HG03280 (cell line): ENCODE results near the gene FBXL2.
"Not testable (repeated sequence)": the region's sequence is repeated elsewhere in the genome, so short reads cannot be mapped to it uniquely, and the experiment has no call there.

Source experiments
- ATAC-seq: cut with Tn5 transposase; IDR thresholded peaks from one replicate; pipeline ENCODE4 v1.9.1; 2021; ENCODE audit warnings: mild to moderate bottlenecking, moderate library complexity; ENCODE audit not compliant: unreplicated experiment

Gene FBXL2

GRCh38 chr3:33383951-33384350 is 106.7 kb downstream of the FBXL2 start:
- no peak for ATAC-seq

GRCh38 chr3:33385423-33385822 is 108.2 kb downstream of the FBXL2 start:
- no peak for ATAC-seq

GRCh38 chr3:33386631-33387030 is 109.4 kb downstream of the FBXL2 start:
- ATAC-seq: no peak

GRCh38 chr3:33388374-33389100 is 111.3 kb downstream of the FBXL2 start:
- ATAC-seq: no peak

GRCh38 chr3:33389908-33390307 is 112.7 kb downstream of the FBXL2 start:
- ATAC-seq: no peak

- no peak for ATAC-seq
Observed at GRCh38 chr3:33391255-33391995, 114.2 kb downstream of the FBXL2 start.

GRCh38 chr3:33392144-33392543 is 114.9 kb downstream of the FBXL2 start:
- no peak for ATAC-seq

- ATAC-seq: no peak
Observed at GRCh38 chr3:33392703-33393125, 115.5 kb downstream of the FBXL2 start.

GRCh38 chr3:33394403-33395054 is 117.3 kb downstream of the FBXL2 start:
- no peak for ATAC-seq

GRCh38 chr3:33395900-33396299 is 118.7 kb downstream of the FBXL2 start:
- ATAC-seq: no peak

- ATAC-seq: no peak
Observed at GRCh38 chr3:33398410-33398809, 121.2 kb downstream of the FBXL2 start.

- no peak for ATAC-seq
Observed at GRCh38 chr3:33401781-33402180, 124.5 kb downstream of the FBXL2 start.

GRCh38 chr3:33402936-33403335 is 125.7 kb downstream of the FBXL2 start:
- no peak for ATAC-seq

- ATAC-seq: no peak
Observed at GRCh38 chr3:33403756-33404155, 126.5 kb downstream of the FBXL2 start.

GRCh38 chr3:33410816-33411215 is 133.6 kb downstream of the FBXL2 start:
- not testable (repeated sequence) for ATAC-seq

GRCh38 chr3:33417066-33417673 is 139.9 kb downstream of the FBXL2 start:
- ATAC-seq: no peak

GRCh38 chr3:33419948-33420347 is 142.7 kb downstream of the FBXL2 start:
- no peak for ATAC-seq

GRCh38 chr3:33420966-33421365 is 143.7 kb downstream of the FBXL2 start:
- ATAC-seq: no peak

GRCh38 chr3:33424606-33425452 is 147.6 kb downstream of the FBXL2 start:
- no peak for ATAC-seq

GRCh38 chr3:33425453-33425852 is 148.2 kb downstream of the FBXL2 start:
- ATAC-seq: no peak

GRCh38 chr3:33426068-33426467 is 148.8 kb downstream of the FBXL2 start:
- no peak for ATAC-seq
